Fibroblast of lung (primary cell): ENCODE data around the gene KRTAP4-1. TPM values are rescaled to one million over a fixed set of nuclear protein-coding genes. Genes with fewer than 3 reads are reported as not detected.

ENCODE experiments used
- DNase-seq, 2 donors: peaks; one replicate each; pipeline versions ENCODE4 v3.0.0 to v3.0.0-alpha.2; 2010; ENCODE audit warnings: low read depth in 2 of 2
- H2AFZ ChIP-seq: 2 replicates; pipeline ENCODE4 v1.5.1; 2012; ENCODE audit warnings: low read length, control low read depth, inconsistent platforms
- H3K27ac ChIP-seq: 2 replicates; pipeline ENCODE4 v1.5.1; 2011; ENCODE audit warnings: low read length, control low read depth; ENCODE audit not compliant: insufficient read depth
- H3K27me3 ChIP-seq: 2 replicates; pipeline ENCODE4 v1.5.1; 2011; ENCODE audit warnings: mild to moderate bottlenecking, low read length; ENCODE audit not compliant: control insufficient read depth, insufficient read depth
- H3K36me3 ChIP-seq: 2 replicates; pipeline ENCODE4 v1.5.1; 2011; ENCODE audit warnings: low read length; ENCODE audit not compliant: control insufficient read depth, insufficient read depth
- H3K4me1 ChIP-seq: 2 replicates; pipeline ENCODE4 v1.5.1; 2011; ENCODE audit warnings: low read length; ENCODE audit not compliant: control insufficient read depth, insufficient read depth; ENCODE audit errors: extremely low read depth
- H3K4me2 ChIP-seq: 2 replicates; pipeline ENCODE4 v1.5.1; 2011; ENCODE audit warnings: low read length, control low read depth; ENCODE audit not compliant: insufficient read depth; ENCODE audit errors: extremely low read depth
- H3K4me3 ChIP-seq, 4 experiments: fragments of 200-600 bp in 1 of 4; sonication (generic) in 1 of 4; replicated peaks in 1 of 4; 2 replicates each; pipeline ENCODE4 v1.5.1; 2011 to 2016; ENCODE audit warnings: low read length in 4 of 4, low read depth in 3 of 4, mild to moderate bottlenecking in 3 of 4, control low read depth in 2 of 4, inconsistent platforms in 1 of 4, mixed read lengths in 1 of 4; ENCODE audit not compliant: insufficient read depth in 1 of 4; ENCODE audit errors: control extremely low read depth in 1 of 4
- H3K79me2 ChIP-seq: 2 replicates; pipeline ENCODE4 v1.5.1; 2012; ENCODE audit warnings: mild to moderate bottlenecking, low read length, inconsistent platforms; ENCODE audit not compliant: control insufficient read depth, insufficient read depth
- H3K9ac ChIP-seq: 2 replicates; pipeline ENCODE4 v1.5.1; 2011; ENCODE audit warnings: mild to moderate bottlenecking, low read length, control low read depth; ENCODE audit not compliant: insufficient read depth
- H3K9me3 ChIP-seq: 2 replicates; pipeline ENCODE4 v1.5.1; 2012; ENCODE audit warnings: low read depth, low read length; ENCODE audit not compliant: control insufficient read depth, insufficient read depth
- H4K20me1 ChIP-seq: 2 replicates; pipeline ENCODE4 v1.5.1; 2011; ENCODE audit warnings: low read length; ENCODE audit not compliant: control insufficient read depth, insufficient read depth; ENCODE audit errors: extremely low read depth
- CTCF ChIP-seq, 2 donors: IDR thresholded peaks in 1 of 2; conservative IDR thresholded peaks in 1 of 2; 1 replicate in 1 of 2; 2 replicates in 1 of 2; pipeline ENCODE4 v1.5.1; 2011 to 2012; ENCODE audit warnings: low read length in 2 of 2, control low read depth in 1 of 2, inconsistent platforms in 1 of 2, low read depth in 1 of 2, mild to moderate bottlenecking in 1 of 2
- EZH2 ChIP-seq: IDR thresholded peaks from 2 replicates; pipeline ENCODE4 v1.5.1; 2012; ENCODE audit warnings: low read length, control low read depth, mild to moderate bottlenecking; ENCODE audit errors: missing control alignments
- polyA plus RNA-seq, 2 donors: library from polyadenylated mRNA; depleted of rRNA in 1 of 2; stranded (reverse) in 1 of 2; unstranded in 1 of 2; fragments of >200 nt; gene quantifications; 2 replicates each; pipeline ENCODE4 v1.2.1, GENCODE V29; 2011 to 2012; ENCODE audit warnings: missing spikeins in 1 of 2
- total RNA-seq: library from RNA; depleted of rRNA; stranded (reverse); fragments of >200 nt; gene quantifications from 2 replicates; pipeline ENCODE4 v1.2.1, GENCODE V29; 2014

KRTAP4-1 gene
- total and polyA plus RNA-seq, 2 donors (not counting 1 experiment from before 2014, with no cell fraction given) = not detected

DNA sequence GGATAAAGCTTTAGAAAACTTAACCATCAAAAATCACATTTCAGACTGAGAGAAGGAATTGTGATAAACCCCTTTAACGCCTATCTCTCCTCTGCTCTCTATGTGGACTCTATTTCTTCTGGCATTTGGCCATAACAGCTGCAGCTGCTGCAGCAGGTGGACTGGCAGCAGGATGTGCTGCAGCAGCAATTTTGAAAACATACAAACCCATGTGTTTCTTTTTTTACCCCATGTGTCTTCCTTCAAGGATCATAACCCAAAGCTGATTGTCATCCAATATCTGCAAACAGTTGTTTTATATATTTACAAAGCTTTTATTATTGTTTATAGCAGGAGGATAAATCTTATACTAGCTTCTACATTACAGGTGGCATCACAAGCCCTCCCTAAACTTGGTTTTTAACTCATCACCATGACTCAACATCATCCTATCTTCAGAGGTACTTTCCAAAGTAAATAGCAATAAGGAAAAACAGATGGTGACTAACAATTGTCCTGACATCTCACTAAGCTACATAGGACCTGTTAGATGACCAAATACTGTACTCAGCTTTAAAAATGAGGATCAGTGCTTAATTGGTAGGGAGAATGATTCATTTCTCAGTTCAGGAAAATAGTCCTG, 27.2 kb upstream of the KRTAP4-1 start:
- H3K4me1 ChIP-seq = no peaks in the 10 kb centered on the region
- H3K4me2 ChIP-seq = no peak overlapping the region
- no peaks in the 10 kb centered on the region for H3K79me2 ChIP-seq
- no peaks in the 10 kb centered on the region for H3K36me3 ChIP-seq
- no peak overlapping the region for H3K27ac ChIP-seq
- TF ChIP-seq EZH2 (no peak), CTCF (conservative IDR thresholded peaks at IDR 0.05 in 1 of 2, IDR thresholded peaks at IDR 0.05 in 1 of 2; ENCODE audit: low read depth in 1 of 2, low read length in 2 of 2) (no peak)
- no peak overlapping the region for H3K9ac ChIP-seq
- H3K27me3 ChIP-seq = no peaks in the 10 kb centered on the region
- H3K4me3 ChIP-seq = no peak overlapping the region
- H2AFZ ChIP-seq = no peak overlapping the region
- no peaks in the 10 kb centered on the region for H3K9me3 ChIP-seq
- DNase-seq = peak in 1 of 2 donors; percentile 40
- no peaks in the 10 kb centered on the region for H4K20me1 ChIP-seq

DNA sequence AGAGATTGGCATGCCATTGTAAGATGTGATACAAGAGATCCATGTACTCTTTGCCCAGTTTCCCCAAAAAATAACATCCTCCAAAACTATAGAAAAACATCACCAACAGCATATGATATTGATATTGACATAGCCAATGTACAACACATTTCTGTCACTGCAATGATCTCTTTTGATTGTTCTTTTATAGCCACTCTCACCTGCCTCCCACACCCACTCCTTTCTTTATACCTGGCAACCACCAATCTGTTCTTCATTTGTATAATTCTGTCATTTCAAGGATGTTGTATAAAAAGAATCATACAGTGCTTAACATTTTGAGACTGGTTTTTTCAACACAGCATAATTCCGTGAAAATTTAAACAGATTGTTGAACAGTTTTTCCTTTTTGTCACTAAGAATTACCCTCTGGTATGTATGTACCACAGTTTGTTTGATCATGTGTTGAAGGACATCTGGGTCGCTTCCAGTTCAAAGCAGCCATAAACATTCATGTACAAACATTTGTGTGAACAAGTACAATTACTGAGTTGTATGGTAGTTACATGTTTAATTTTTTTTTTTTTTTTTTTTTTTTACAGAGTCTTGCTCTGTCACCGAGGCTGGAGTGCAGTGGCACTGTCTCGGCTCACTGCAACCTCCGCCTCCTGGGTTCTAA, 14.8 kb upstream of the KRTAP4-1 start:
- no peaks in the 10 kb centered on the region for H3K36me3 ChIP-seq
- no peaks in the 10 kb centered on the region for H3K27me3 ChIP-seq
- no peak overlapping the region for H3K9ac ChIP-seq
- no peaks in the 10 kb centered on the region for H4K20me1 ChIP-seq
- TF ChIP-seq CTCF (conservative IDR thresholded peaks at IDR 0.05 in 1 of 2, IDR thresholded peaks at IDR 0.05 in 1 of 2; ENCODE audit: low read depth in 1 of 2, low read length in 2 of 2) (no peak), EZH2 (no peak)
- no peaks in the 10 kb centered on the region for H3K4me1 ChIP-seq
- H2AFZ ChIP-seq = no peak overlapping the region
- H3K79me2 ChIP-seq = no peaks in the 10 kb centered on the region
- H3K27ac ChIP-seq = no peak overlapping the region
- H3K9me3 ChIP-seq = no peaks in the 10 kb centered on the region
- H3K4me2 ChIP-seq = no peak overlapping the region
- no peak overlapping the region for H3K4me3 ChIP-seq
- no peak for DNase-seq

GRCh38 chr17:41196068-41196467, 11.4 kb upstream of the KRTAP4-1 start:
- TF ChIP-seq EZH2 (no peak), CTCF (conservative IDR thresholded peaks at IDR 0.05 in 1 of 2, IDR thresholded peaks at IDR 0.05 in 1 of 2; ENCODE audit: low read depth in 1 of 2, low read length in 2 of 2) (no peak)
- no peak overlapping the region for H3K4me3 ChIP-seq
- H3K27me3 ChIP-seq = no peaks in the 10 kb centered on the region
- H3K4me2 ChIP-seq = no peak overlapping the region
- no peak for DNase-seq
- H2AFZ ChIP-seq = no peak overlapping the region
- no peaks in the 10 kb centered on the region for H3K9me3 ChIP-seq
- H4K20me1 ChIP-seq = no peaks in the 10 kb centered on the region
- no peaks in the 10 kb centered on the region for H3K4me1 ChIP-seq
- H3K27ac ChIP-seq = no peak overlapping the region
- no peaks in the 10 kb centered on the region for H3K79me2 ChIP-seq
- H3K36me3 ChIP-seq = no peaks in the 10 kb centered on the region
- no peak overlapping the region for H3K9ac ChIP-seq
